HG03565 (cell line): Measurements from ENCODE around the gene IFNK.

Source experiments
- ATAC-seq: cut with Tn5 transposase; IDR thresholded peaks from one replicate; pipeline ENCODE4 v1.9.1; 2021; ENCODE audit warnings: mild to moderate bottlenecking, moderate library complexity; ENCODE audit not compliant: unreplicated experiment

Gene IFNK

GRCh38 chr9:27572061-27572460 lies 48.0 kb downstream of the IFNK start:
- ATAC-seq, result no peak

GRCh38 chr9:27572566-27572917 lies 48.5 kb downstream of the IFNK start:
- peak; percentile 40 for ATAC-seq

- peak; percentile 30 for ATAC-seq
Measured at GRCh38 chr9:27572918-27573633, 49.0 kb downstream of the IFNK start, which contains the start of gene C9orf72. TSS of gene C9orf72 (minus strand) at chr9:27573481. CDS start at chr9:27567120, 6,361 bp downstream.

- peak; percentile 79 for ATAC-seq
Measured at GRCh38 chr9:27573634-27574590, 49.8 kb downstream of the IFNK start.
